ENCODE data around the gene ITGB4.
"Not testable (repeated sequence)": the region's sequence is repeated elsewhere in the genome, so short reads cannot be mapped to it uniquely, and the experiment has no call there.

Gene ITGB4

GRCh38 chr17:75758131-75758905, 37.1 kb downstream of the ITGB4 start:
- Histone ChIP-seq H3K4me3 (ENCODE audit: low read length) (no peak overlapping the region), H3K27ac (ENCODE audit: low read length) (no peak overlapping the region)

GRCh38 chr17:75759457-75759856, 38.2 kb downstream of the ITGB4 start:
- Histone ChIP-seq H3K9me3 (ENCODE audit: control insufficient read depth, low read depth, low read length) (no peaks in the 10 kb centered on the region), H3K9ac (ENCODE audit: low read length) (no peak overlapping the region), H3K27ac (ENCODE audit: low read length) (no peak overlapping the region), H3K4me1 (ENCODE audit: control insufficient read depth, low read depth, low read length) (no peaks in the 10 kb centered on the region), H3K36me3 (ENCODE audit: control insufficient read depth, low read depth, low read length) (no peaks in the 10 kb centered on the region), H3K4me3 (ENCODE audit: low read length) (no peak overlapping the region), H3K27me3 (ENCODE audit: control insufficient read depth, insufficient read depth, low read length) (peaks cover 13% of the 10 kb centered on the region)

More at GRCh38 chr17:75758131-75758905, 37.1 kb downstream of the ITGB4 start:
- Histone ChIP-seq H3K27me3 (ENCODE audit: control insufficient read depth, insufficient read depth, low read length) (peaks cover 9% of the 10 kb centered on the region), H3K4me1 (ENCODE audit: control insufficient read depth, low read depth, low read length) (no peaks in the 10 kb centered on the region), H3K36me3 (ENCODE audit: control insufficient read depth, low read depth, low read length) (no peaks in the 10 kb centered on the region), H3K9me3 (ENCODE audit: control insufficient read depth, low read depth, low read length) (no peaks in the 10 kb centered on the region), H3K9ac (ENCODE audit: low read length) (no peak overlapping the region)

- H3K36me3 ChIP-seq (ENCODE audit: control insufficient read depth, low read depth, low read length); H3K4me3 ChIP-seq (ENCODE audit: low read length); H3K27me3 ChIP-seq (ENCODE audit: control insufficient read depth, insufficient read depth, low read length); H3K4me1 ChIP-seq (ENCODE audit: control insufficient read depth, low read depth, low read length); H3K9me3 ChIP-seq (ENCODE audit: control insufficient read depth, low read depth, low read length); H3K9ac ChIP-seq (ENCODE audit: low read length); H3K27ac ChIP-seq (ENCODE audit: low read length): not testable (repeated sequence)
These were observed 38.9 kb downstream of the ITGB4 start for GRCh38 chr17:75759978-75760640.

GRCh38 chr17:75762513-75763268, 41.4 kb downstream of the ITGB4 start:
- peaks cover 9% of the 10 kb centered on the region for H3K27me3 ChIP-seq (ENCODE audit: control insufficient read depth, insufficient read depth, low read length)
- no peaks in the 10 kb centered on the region for H3K9me3 ChIP-seq (ENCODE audit: control insufficient read depth, low read depth, low read length)
- H3K4me3 ChIP-seq (ENCODE audit: low read length): no peak overlapping the region
- H3K27ac ChIP-seq (ENCODE audit: low read length): no peak overlapping the region
- no peaks in the 10 kb centered on the region for H3K4me1 ChIP-seq (ENCODE audit: control insufficient read depth, low read depth, low read length)
- H3K36me3 ChIP-seq (ENCODE audit: control insufficient read depth, low read depth, low read length): no peaks in the 10 kb centered on the region
- H3K9ac ChIP-seq (ENCODE audit: low read length): no peak overlapping the region

- Histone ChIP-seq H3K4me1 (ENCODE audit: control insufficient read depth, low read depth, low read length) (no peaks in the 10 kb centered on the region), H3K9me3 (ENCODE audit: control insufficient read depth, low read depth, low read length) (no peaks in the 10 kb centered on the region), H3K27me3 (ENCODE audit: control insufficient read depth, insufficient read depth, low read length) (peaks cover 9% of the 10 kb centered on the region), H3K9ac (ENCODE audit: low read length) (no peak overlapping the region), H3K36me3 (ENCODE audit: control insufficient read depth, low read depth, low read length) (no peaks in the 10 kb centered on the region), H3K4me3 (ENCODE audit: low read length) (no peak overlapping the region), H3K27ac (ENCODE audit: low read length) (no peak overlapping the region)
These were observed 42.0 kb downstream of the ITGB4 start for GRCh38 chr17:75763269-75763607.

GRCh38 chr17:75763613-75764416, 42.6 kb downstream of the ITGB4 start:
- no peaks in the 10 kb centered on the region for H3K36me3 ChIP-seq (ENCODE audit: control insufficient read depth, low read depth, low read length)
- no peak overlapping the region for H3K9ac ChIP-seq (ENCODE audit: low read length)
- H3K4me3 ChIP-seq (ENCODE audit: low read length): peak overlapping the region; percentile 60
- H3K9me3 ChIP-seq (ENCODE audit: control insufficient read depth, low read depth, low read length): no peaks in the 10 kb centered on the region
- no peaks in the 10 kb centered on the region for H3K4me1 ChIP-seq (ENCODE audit: control insufficient read depth, low read depth, low read length)
- H3K27ac ChIP-seq (ENCODE audit: low read length): no peak overlapping the region
- H3K27me3 ChIP-seq (ENCODE audit: control insufficient read depth, insufficient read depth, low read length): peaks cover 9% of the 10 kb centered on the region

GRCh38 chr17:75764417-75764710, 43.1 kb downstream of the ITGB4 start:
- peaks cover 9% of the 10 kb centered on the region for H3K27me3 ChIP-seq (ENCODE audit: control insufficient read depth, insufficient read depth, low read length)
- H3K27ac ChIP-seq (ENCODE audit: low read length): no peak overlapping the region
- no peaks in the 10 kb centered on the region for H3K4me1 ChIP-seq (ENCODE audit: control insufficient read depth, low read depth, low read length)
- H3K9ac ChIP-seq (ENCODE audit: low read length): peak overlapping the region; percentile 9
- H3K36me3 ChIP-seq (ENCODE audit: control insufficient read depth, low read depth, low read length): no peaks in the 10 kb centered on the region
- H3K4me3 ChIP-seq (ENCODE audit: low read length): peak overlapping the region; percentile 60
- H3K9me3 ChIP-seq (ENCODE audit: control insufficient read depth, low read depth, low read length): no peaks in the 10 kb centered on the region

- Histone ChIP-seq H3K27ac (ENCODE audit: low read length) (no peak within 1 kb of the TSS), H3K27me3 (ENCODE audit: control insufficient read depth, insufficient read depth, low read length) (peaks cover 9% of the 10 kb centered on the region), H3K36me3 (ENCODE audit: control insufficient read depth, low read depth, low read length) (no peaks in the 10 kb centered on the region), H3K4me3 (ENCODE audit: low read length) (peak within 1 kb of the TSS; percentile 60), H3K9ac (ENCODE audit: low read length) (peak within 1 kb of the TSS; percentile 9), H3K9me3 (ENCODE audit: control insufficient read depth, low read depth, low read length) (no peaks in the 10 kb centered on the region), H3K4me1 (ENCODE audit: control insufficient read depth, low read depth, low read length) (no peaks in the 10 kb centered on the region)
These were observed 43.6 kb downstream of the ITGB4 start, which contains the start of gene GALK1 for GRCh38 chr17:75764711-75765421. Gene GALK1, minus strand, starts transcription at chr17:75765192. Its CDS starts 56 bp downstream, at chr17:75765136.

GRCh38 chr17:75765981-75766380, 44.7 kb downstream of the ITGB4 start:
- Histone ChIP-seq H3K27ac (ENCODE audit: low read length) (no peak overlapping the region), H3K4me1 (ENCODE audit: control insufficient read depth, low read depth, low read length) (no peaks in the 10 kb centered on the region), H3K36me3 (ENCODE audit: control insufficient read depth, low read depth, low read length) (no peaks in the 10 kb centered on the region), H3K9me3 (ENCODE audit: control insufficient read depth, low read depth, low read length) (no peaks in the 10 kb centered on the region), H3K27me3 (ENCODE audit: control insufficient read depth, insufficient read depth, low read length) (peaks cover 9% of the 10 kb centered on the region), H3K4me3 (ENCODE audit: low read length) (no peak overlapping the region), H3K9ac (ENCODE audit: low read length) (no peak overlapping the region)

GRCh38 chr17:75767881-75768280, 46.6 kb downstream of the ITGB4 start:
- Histone ChIP-seq H3K36me3 (ENCODE audit: control insufficient read depth, low read depth, low read length) (no peaks in the 10 kb centered on the region), H3K4me1 (ENCODE audit: control insufficient read depth, low read depth, low read length) (no peaks in the 10 kb centered on the region), H3K9ac (ENCODE audit: low read length) (no peak overlapping the region), H3K27me3 (ENCODE audit: control insufficient read depth, insufficient read depth, low read length) (peaks cover 9% of the 10 kb centered on the region), H3K4me3 (ENCODE audit: low read length) (no peak overlapping the region), H3K27ac (ENCODE audit: low read length) (no peak overlapping the region), H3K9me3 (ENCODE audit: control insufficient read depth, low read depth, low read length) (no peaks in the 10 kb centered on the region)

- H3K9ac ChIP-seq (ENCODE audit: low read length): no peak overlapping the region
- H3K27ac ChIP-seq (ENCODE audit: low read length): no peak overlapping the region
- H3K27me3 ChIP-seq (ENCODE audit: control insufficient read depth, insufficient read depth, low read length): no peaks in the 10 kb centered on the region
- H3K9me3 ChIP-seq (ENCODE audit: control insufficient read depth, low read depth, low read length): no peaks in the 10 kb centered on the region
- no peak overlapping the region for H3K4me3 ChIP-seq (ENCODE audit: low read length)
- H3K36me3 ChIP-seq (ENCODE audit: control insufficient read depth, low read depth, low read length): no peaks in the 10 kb centered on the region
- H3K4me1 ChIP-seq (ENCODE audit: control insufficient read depth, low read depth, low read length): no peaks in the 10 kb centered on the region
These were observed 48.3 kb downstream of the ITGB4 start for GRCh38 chr17:75769536-75769935.
